CD4-positive, alpha-beta T cell (primary cell): ENCODE results near the gene HIPK3. TPM values are rescaled to one million over a fixed set of nuclear protein-coding genes. Genes with fewer than 3 reads are reported as not detected.

Source experiments
- ATAC-seq: fragments of 200-7000 bp; cut with Tn5 transposase; one replicate; pipeline ENCODE4 v1.10.0; 2022; ENCODE audit warnings: mild to moderate bottlenecking; ENCODE audit not compliant: poor library complexity
- CTCF ChIA-PET: fragments of 350-600 bp; sonication (Branson Sonifier 250); formaldehyde crosslinking; loops from one replicate; lab custom pipeline; 2021; ENCODE audit warnings: antibody characterized with exemption, inconsistent platforms; lab: Charles Lee
- POLR2A ChIA-PET: fragments of 350-600 bp; sonication (Branson Sonifier 250); formaldehyde crosslinking; loops from one replicate; lab custom pipeline; 2021; ENCODE audit warnings: antibody characterized with exemption, inconsistent platforms; lab: Charles Lee
- DNase-seq, 14 experiments: peaks; one replicate each; pipeline ENCODE4 v3.0.0-alpha.2; 2013 to 2020; ENCODE audit warnings: mixed read lengths in 2 of 14
- H3K27ac ChIP-seq, 2 donors: one replicate each; pipeline versions ENCODE4 v1.5.1 to v1.7.0; 2013; ENCODE audit warnings: low read length in 2 of 2, low read depth in 1 of 2, mild to moderate bottlenecking in 1 of 2
- H3K27me3 ChIP-seq, 2 experiments: 1 replicate in 1 of 2; 2 replicates in 1 of 2; pipeline versions ENCODE4 v1.6.1 to v1.7.0; 2013; ENCODE audit warnings: low read length in 2 of 2, control low read depth in 1 of 2, mild to moderate bottlenecking in 1 of 2, moderate library complexity in 1 of 2; ENCODE audit not compliant: insufficient read depth in 2 of 2, control insufficient read depth in 1 of 2
- H3K36me3 ChIP-seq: one replicate; pipeline ENCODE4 v1.6.1; 2013; ENCODE audit warnings: low read length, control low read depth; ENCODE audit not compliant: insufficient read depth
- H3K4me1 ChIP-seq: one replicate; pipeline ENCODE4 v1.6.1; 2013; ENCODE audit warnings: low read length, control low read depth; ENCODE audit not compliant: insufficient read depth
- H3K4me3 ChIP-seq: one replicate; pipeline ENCODE4 v1.5.1; 2013; ENCODE audit warnings: mild to moderate bottlenecking, low read length, moderate library complexity
- H3K9me3 ChIP-seq, 2 experiments: 1 replicate in 1 of 2; 2 replicates in 1 of 2; pipeline versions ENCODE4 v1.6.1 to v1.7.0; 2013; ENCODE audit warnings: low read length in 2 of 2, mild to moderate bottlenecking in 2 of 2, control low read depth in 1 of 2, moderate library complexity in 1 of 2; ENCODE audit not compliant: control insufficient read depth in 1 of 2, insufficient read depth in 1 of 2
- H3K27ac Mint-ChIP-seq: one replicate; pipeline ENCODE4 v1.8.0; 2020; ENCODE audit warnings: mixed read lengths
- H3K27me3 Mint-ChIP-seq: one replicate; pipeline ENCODE4 v1.8.0; 2021; ENCODE audit warnings: mixed read lengths
- H3K36me3 Mint-ChIP-seq: one replicate; pipeline ENCODE4 v1.8.0; 2021; ENCODE audit warnings: low read depth, mixed read lengths
- H3K4me1 Mint-ChIP-seq: one replicate; pipeline ENCODE4 v1.8.0; 2021; ENCODE audit warnings: low read depth, mixed read lengths
- H3K4me3 Mint-ChIP-seq: one replicate; pipeline ENCODE4 v1.8.0; 2020; ENCODE audit warnings: mild to moderate bottlenecking, mixed read lengths
- H3K9me3 Mint-ChIP-seq: one replicate; pipeline ENCODE4 v1.8.0; 2020; ENCODE audit warnings: mixed read lengths
- intact Hi-C, 2 experiments: fragments of 100-400 bp; cut with DNase I in 1 of 2; cut with micrococcal nuclease in 1 of 2; formaldehyde crosslinking; loops; one replicate each; pipeline versions ENCODE4 v1.15.1 to v1.9.0; 2023 to 2025; cut with DNase I, micrococcal nuclease
- total RNA-seq, 174 experiments: library from RNA in 2 of 174; stranded (reverse) in 2 of 174; gene quantifications; one replicate each; pipeline ENCODE4 v1.2.3 and lab custom pipeline; 2021 to 2026
- TF ChIP-seq, protein P1 (sequence below): fragments of 200-600 bp; IDR thresholded peaks from one replicate; pipeline ENCODE4 v1.8.0; 2022; ENCODE audit warnings: antibody characterized with exemption, mild to moderate bottlenecking

HIPK3 gene
- total RNA-seq, 2 experiments from 2014 or later, result 38.1 to 38.9 TPM

- ATAC-seq (no peak), DNase-seq (no peak)
- H3K4me1 Mint-ChIP-seq, result no peaks in the 10 kb centered on the region
- no peaks in the 10 kb centered on the region for H3K4me1 ChIP-seq
- no peak overlapping the region for H3K27ac ChIP-seq
- TF ChIP-seq, protein P1, sequence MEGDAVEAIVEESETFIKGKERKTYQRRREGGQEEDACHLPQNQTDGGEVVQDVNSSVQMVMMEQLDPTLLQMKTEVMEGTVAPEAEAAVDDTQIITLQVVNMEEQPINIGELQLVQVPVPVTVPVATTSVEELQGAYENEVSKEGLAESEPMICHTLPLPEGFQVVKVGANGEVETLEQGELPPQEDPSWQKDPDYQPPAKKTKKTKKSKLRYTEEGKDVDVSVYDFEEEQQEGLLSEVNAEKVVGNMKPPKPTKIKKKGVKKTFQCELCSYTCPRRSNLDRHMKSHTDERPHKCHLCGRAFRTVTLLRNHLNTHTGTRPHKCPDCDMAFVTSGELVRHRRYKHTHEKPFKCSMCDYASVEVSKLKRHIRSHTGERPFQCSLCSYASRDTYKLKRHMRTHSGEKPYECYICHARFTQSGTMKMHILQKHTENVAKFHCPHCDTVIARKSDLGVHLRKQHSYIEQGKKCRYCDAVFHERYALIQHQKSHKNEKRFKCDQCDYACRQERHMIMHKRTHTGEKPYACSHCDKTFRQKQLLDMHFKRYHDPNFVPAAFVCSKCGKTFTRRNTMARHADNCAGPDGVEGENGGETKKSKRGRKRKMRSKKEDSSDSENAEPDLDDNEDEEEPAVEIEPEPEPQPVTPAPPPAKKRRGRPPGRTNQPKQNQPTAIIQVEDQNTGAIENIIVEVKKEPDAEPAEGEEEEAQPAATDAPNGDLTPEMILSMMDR, result no peak
- no peak overlapping the region for H3K27ac Mint-ChIP-seq
- H3K27me3 ChIP-seq, result peaks cover 7 to 9% of the 10 kb centered on the region in 2 experiments
- no peak overlapping the region for H3K4me3 ChIP-seq
- H3K27me3 Mint-ChIP-seq, result peaks cover 18% of the 10 kb centered on the region
- no peaks in the 10 kb centered on the region for H3K36me3 ChIP-seq
- ChIA-PET POLR2A (no interaction called here), CTCF (no interaction called here)
- H3K4me3 Mint-ChIP-seq, result no peak overlapping the region
- no peaks in the 10 kb centered on the region for H3K9me3 Mint-ChIP-seq
- H3K9me3 ChIP-seq, result no peaks in the 10 kb centered on the region
- intact Hi-C loops, result no loop called here
- no peaks in the 10 kb centered on the region for H3K36me3 Mint-ChIP-seq
Measured at GRCh38 chr11:33403344-33403743, 146.2 kb downstream of the HIPK3 start.

DNA sequence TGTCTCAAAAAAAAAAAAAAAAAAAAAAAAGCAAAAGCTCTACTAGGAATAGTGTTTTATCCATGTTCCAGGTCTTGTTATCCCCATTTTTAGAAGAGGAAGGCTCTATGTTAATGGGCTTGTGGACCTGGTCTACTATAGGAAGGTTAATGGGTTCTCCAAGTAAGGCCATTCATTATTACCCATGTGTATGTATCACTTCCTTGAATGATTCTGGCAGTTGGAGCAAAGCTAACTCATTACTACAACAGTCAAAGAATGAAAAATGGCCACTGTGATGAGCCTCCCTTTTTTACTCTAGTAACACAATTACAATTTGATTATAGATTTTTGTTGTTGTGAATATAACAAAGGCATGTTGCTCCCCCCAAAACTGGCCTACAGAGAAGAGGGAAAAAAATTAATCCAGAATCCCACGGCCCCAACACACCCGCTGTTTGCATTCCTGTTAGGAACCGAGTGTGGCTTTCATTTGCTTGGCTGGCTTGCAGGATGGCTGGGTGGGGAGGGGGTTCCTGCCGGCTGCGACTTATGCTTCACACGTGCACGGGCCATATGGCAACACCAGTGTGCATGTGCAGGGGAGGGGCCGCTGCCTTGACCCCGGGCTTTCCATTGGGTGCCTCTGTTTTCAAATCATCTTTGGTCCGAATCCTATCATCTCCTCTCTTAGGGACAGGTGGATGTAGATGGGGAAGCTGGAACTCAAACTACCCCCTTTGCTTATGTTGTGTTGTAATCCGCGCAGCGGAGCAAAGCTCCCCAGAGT is 148.8 kb downstream of the HIPK3 start:
- TF ChIP-seq, protein P1, result no peak
- POLR2A ChIA-PET, result interaction anchor here (0.6 kb wide), 1 partner anchor 221 kb away, joined by 3 read pairs; no protein-coding TSS in a partner anchor
- H3K4me1 Mint-ChIP-seq, result no peaks in the 10 kb centered on the region
- H3K36me3 ChIP-seq, result no peaks in the 10 kb centered on the region
- H3K4me1 ChIP-seq, result no peaks in the 10 kb centered on the region
- H3K4me3 Mint-ChIP-seq, result no peak overlapping the region
- H3K9me3 Mint-ChIP-seq, result no peaks in the 10 kb centered on the region
- intact Hi-C loops, result no loop called here
- no peak overlapping the region for H3K27ac Mint-ChIP-seq
- CTCF ChIA-PET, result interaction anchor here (0.7 kb wide), 1 partner anchor 14 kb away, joined by 3 read pairs; no protein-coding TSS in a partner anchor
- DNase-seq (no peak), ATAC-seq (no peak)
- peaks cover 0 to 7% of the 10 kb centered on the region in 2 experiments for H3K27me3 ChIP-seq
- peaks cover 10% of the 10 kb centered on the region for H3K27me3 Mint-ChIP-seq
- no peak overlapping the region for H3K4me3 ChIP-seq
- H3K9me3 ChIP-seq, result no peaks in the 10 kb centered on the region
- H3K36me3 Mint-ChIP-seq, result no peaks in the 10 kb centered on the region
- H3K27ac ChIP-seq, result no peak overlapping the region

Other genes with a start within 250 kb of the HIPK3 start
- 1 to 10 TPM; 2.9 to 3.1 TPM for gene DEPDC7, start 241.5 kb upstream of the HIPK3 start, total RNA-seq
- 10 to 100 TPM in 1 of 2 experiments, 1 to 10 TPM in 1; 9.8 to 11.9 TPM for gene TCP11L1, start 217.8 kb upstream of the HIPK3 start, total RNA-seq
- gene CSTF3, start 95.9 kb upstream of the HIPK3 start, total RNA-seq, result 1 to 10 TPM; 6.4 to 9.9 TPM
- gene KIAA1549L, start 118.7 kb downstream of the HIPK3 start, total RNA-seq, result not detected